ENCODE data around the gene COL6A1.
"Not testable (repeated sequence)": the region's sequence is repeated elsewhere in the genome, so short reads cannot be mapped to it uniquely, and the experiment has no call there.

Gene COL6A1

DNA sequence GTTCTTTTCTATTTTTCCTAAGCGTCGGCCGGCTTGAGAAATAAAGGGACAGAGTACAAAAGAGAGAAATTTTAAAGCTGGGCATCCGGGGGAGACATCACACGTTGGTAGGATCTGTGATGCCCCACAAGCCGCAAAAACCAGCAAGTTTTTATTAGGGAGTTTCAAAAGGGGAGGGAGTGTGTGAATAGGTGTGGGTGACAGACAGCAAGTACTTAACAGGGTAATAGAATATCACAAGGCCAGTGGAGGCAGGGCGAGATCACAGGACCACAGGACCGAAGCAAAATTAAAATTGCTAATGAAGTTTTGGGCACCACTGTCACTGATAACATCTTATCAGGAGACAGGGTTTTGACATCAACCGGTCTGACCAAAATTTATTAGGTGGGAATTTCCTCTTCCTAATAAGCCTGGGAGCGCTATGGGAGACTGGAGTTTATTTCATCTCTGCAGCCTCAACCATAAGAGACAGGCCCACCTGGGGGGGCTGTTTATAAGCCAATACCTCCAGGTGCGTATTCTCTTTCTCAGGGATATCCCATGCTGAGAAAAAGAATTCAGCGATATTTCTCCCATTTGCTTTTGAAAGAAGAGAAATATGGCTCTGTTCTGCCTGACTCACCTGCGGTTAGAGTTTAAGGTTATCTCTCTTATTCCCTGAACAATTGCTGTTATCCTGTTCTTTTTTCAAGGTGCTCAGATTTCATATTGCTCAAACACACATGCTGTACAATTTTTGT, 5.7 kb upstream of the COL6A1 start:
- DNase-seq; H3K36me3 ChIP-seq (ENCODE audit: control insufficient read depth, insufficient read depth, low read length); H3K9me3 ChIP-seq (ENCODE audit: control insufficient read depth, low read length); H3K27ac ChIP-seq (ENCODE audit: insufficient read depth, low read length, poor library complexity, severe bottlenecking); H3K4me3 ChIP-seq (ENCODE audit: insufficient read depth, low read depth, low read length, poor library complexity, severe bottlenecking): not testable (repeated sequence)
- Histone ChIP-seq H3K27me3 (replicated peaks; ENCODE audit: control insufficient read depth, insufficient read depth, low read length, poor library complexity, severe bottlenecking) (peaks cover 34% of the 10 kb centered on the region), H3K4me1 (ENCODE audit: control insufficient read depth, insufficient read depth, low read length, poor library complexity, severe bottlenecking) (peaks cover 37% of the 10 kb centered on the region)

- Histone ChIP-seq H3K27ac (ENCODE audit: insufficient read depth, low read length, poor library complexity, severe bottlenecking) (no peak overlapping the region), H3K9me3 (ENCODE audit: control insufficient read depth, low read length) (no peaks in the 10 kb centered on the region), H3K27me3 (replicated peaks; ENCODE audit: control insufficient read depth, insufficient read depth, low read length, poor library complexity, severe bottlenecking) (peaks cover 31% of the 10 kb centered on the region), H3K4me1 (ENCODE audit: control insufficient read depth, insufficient read depth, low read length, poor library complexity, severe bottlenecking) (peaks cover 40% of the 10 kb centered on the region), H3K4me3 (ENCODE audit: insufficient read depth, low read depth, low read length, poor library complexity, severe bottlenecking) (no peak overlapping the region), H3K36me3 (ENCODE audit: control insufficient read depth, insufficient read depth, low read length) (no peaks in the 10 kb centered on the region)
- no peak for DNase-seq
Observed at GRCh38 chr21:45976701-45977311, 4.8 kb upstream of the COL6A1 start.

GRCh38 chr21:45977396-45977795, 4.2 kb upstream of the COL6A1 start:
- H3K4me1 ChIP-seq (ENCODE audit: control insufficient read depth, insufficient read depth, low read length, poor library complexity, severe bottlenecking): peaks cover 43% of the 10 kb centered on the region
- no peak overlapping the region for H3K4me3 ChIP-seq (ENCODE audit: insufficient read depth, low read depth, low read length, poor library complexity, severe bottlenecking)
- H3K27ac ChIP-seq (ENCODE audit: insufficient read depth, low read length, poor library complexity, severe bottlenecking): no peak overlapping the region
- no peak for DNase-seq
- H3K36me3 ChIP-seq (ENCODE audit: control insufficient read depth, insufficient read depth, low read length): no peaks in the 10 kb centered on the region
- no peaks in the 10 kb centered on the region for H3K9me3 ChIP-seq (ENCODE audit: control insufficient read depth, low read length)
- H3K27me3 ChIP-seq (replicated peaks; ENCODE audit: control insufficient read depth, insufficient read depth, low read length, poor library complexity, severe bottlenecking): peaks cover 29% of the 10 kb centered on the region

DNA sequence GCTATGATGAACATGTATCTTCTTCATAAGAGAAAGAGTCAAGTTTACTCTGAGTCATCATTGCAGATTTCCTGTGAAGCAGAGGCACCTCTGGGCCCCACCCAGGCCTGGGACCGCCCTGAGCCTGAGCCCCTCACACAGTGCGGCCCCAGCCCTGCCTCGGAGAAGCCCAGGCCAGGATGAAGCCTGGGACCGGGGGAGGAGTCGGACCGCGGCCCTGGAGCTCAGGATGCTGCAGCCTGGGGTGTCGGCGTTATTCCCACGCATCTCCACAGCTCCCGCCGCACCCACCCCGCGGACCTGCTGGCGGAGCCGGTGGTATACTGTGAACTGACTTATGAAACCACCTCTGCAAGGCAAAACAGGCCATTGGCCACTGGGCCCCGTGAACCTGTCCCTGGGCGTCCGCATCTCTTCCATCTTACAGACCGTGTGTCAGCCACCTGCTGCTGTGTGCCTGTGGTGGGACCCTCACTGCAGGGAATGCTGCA, 2.4 kb upstream of the COL6A1 start:
- Histone ChIP-seq H3K4me1 (ENCODE audit: control insufficient read depth, insufficient read depth, low read length, poor library complexity, severe bottlenecking) (peaks cover 29% of the 10 kb centered on the region), H3K27me3 (replicated peaks; ENCODE audit: control insufficient read depth, insufficient read depth, low read length, poor library complexity, severe bottlenecking) (peaks cover 12% of the 10 kb centered on the region), H3K9me3 (ENCODE audit: control insufficient read depth, low read length) (no peaks in the 10 kb centered on the region), H3K36me3 (ENCODE audit: control insufficient read depth, insufficient read depth, low read length) (no peaks in the 10 kb centered on the region), H3K27ac (ENCODE audit: insufficient read depth, low read length, poor library complexity, severe bottlenecking) (no peak overlapping the region), H3K4me3 (ENCODE audit: insufficient read depth, low read depth, low read length, poor library complexity, severe bottlenecking) (no peak overlapping the region)
- no peak for DNase-seq

DNA sequence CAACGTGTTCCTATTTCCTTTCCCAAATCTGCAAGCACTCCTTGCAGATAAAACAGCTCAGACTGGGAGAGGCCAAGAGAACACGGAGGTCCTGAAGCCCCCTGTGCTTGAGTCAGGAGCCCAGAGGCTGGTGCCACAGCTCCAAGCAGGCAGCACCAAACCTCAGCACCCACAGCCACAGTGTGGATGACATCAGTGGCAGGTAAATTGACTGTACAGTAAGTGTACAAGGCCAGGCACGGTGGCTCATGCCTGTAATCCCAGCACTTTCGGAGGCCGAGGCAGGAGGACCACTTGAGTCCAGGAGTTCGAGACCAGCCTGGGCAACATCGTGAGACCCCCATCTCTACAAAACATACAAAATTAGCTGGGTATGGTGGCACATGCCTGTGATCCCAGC, 1.9 kb upstream of the COL6A1 start:
- peaks cover 8% of the 10 kb centered on the region for H3K27me3 ChIP-seq (replicated peaks; ENCODE audit: control insufficient read depth, insufficient read depth, low read length, poor library complexity, severe bottlenecking)

DNA sequence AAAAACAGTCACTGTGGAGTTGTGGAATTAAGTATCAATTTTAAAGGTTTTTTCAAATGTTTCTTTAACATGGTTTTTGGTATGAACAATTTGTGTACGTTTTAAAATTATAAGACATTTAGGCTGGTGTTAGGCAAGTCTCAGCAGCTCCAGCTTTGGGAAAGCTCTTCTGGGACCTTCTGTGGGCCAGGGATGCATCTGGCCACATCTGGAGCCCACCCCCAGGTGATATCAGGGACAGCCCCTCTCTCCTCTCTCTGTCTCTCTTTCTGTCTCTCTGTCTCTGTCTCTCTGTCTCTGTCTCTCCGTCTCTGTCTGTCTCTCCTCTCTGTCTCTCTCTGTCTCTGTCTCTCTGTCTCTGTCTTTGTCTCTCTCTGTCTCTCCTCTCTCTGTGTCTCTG, 1.3 kb upstream of the COL6A1 start:
- DNase-seq: no peak
- Histone ChIP-seq H3K9me3 (ENCODE audit: control insufficient read depth, low read length) (no peaks in the 10 kb centered on the region), H3K27me3 (replicated peaks; ENCODE audit: control insufficient read depth, insufficient read depth, low read length, poor library complexity, severe bottlenecking) (peaks cover 2% of the 10 kb centered on the region), H3K36me3 (ENCODE audit: control insufficient read depth, insufficient read depth, low read length) (no peaks in the 10 kb centered on the region), H3K27ac (ENCODE audit: insufficient read depth, low read length, poor library complexity, severe bottlenecking) (no peak overlapping the region), H3K4me1 (ENCODE audit: control insufficient read depth, insufficient read depth, low read length, poor library complexity, severe bottlenecking) (peaks cover 18% of the 10 kb centered on the region), H3K4me3 (ENCODE audit: insufficient read depth, low read depth, low read length, poor library complexity, severe bottlenecking) (no peak overlapping the region)

More for the DNA sequence above, 1.9 kb upstream of the COL6A1 start:
- no peak for DNase-seq
- Histone ChIP-seq H3K36me3 (ENCODE audit: control insufficient read depth, insufficient read depth, low read length) (no peaks in the 10 kb centered on the region), H3K4me1 (ENCODE audit: control insufficient read depth, insufficient read depth, low read length, poor library complexity, severe bottlenecking) (peaks cover 24% of the 10 kb centered on the region), H3K27ac (ENCODE audit: insufficient read depth, low read length, poor library complexity, severe bottlenecking) (no peak overlapping the region), H3K4me3 (ENCODE audit: insufficient read depth, low read depth, low read length, poor library complexity, severe bottlenecking) (no peak overlapping the region), H3K9me3 (ENCODE audit: control insufficient read depth, low read length) (no peaks in the 10 kb centered on the region)

- Histone ChIP-seq H3K4me3 (ENCODE audit: insufficient read depth, low read depth, low read length, poor library complexity, severe bottlenecking) (peak overlapping the region; percentile 44), H3K27me3 (replicated peaks; ENCODE audit: control insufficient read depth, insufficient read depth, low read length, poor library complexity, severe bottlenecking) (no peaks in the 10 kb centered on the region), H3K4me1 (ENCODE audit: control insufficient read depth, insufficient read depth, low read length, poor library complexity, severe bottlenecking) (peaks cover 18% of the 10 kb centered on the region), H3K36me3 (ENCODE audit: control insufficient read depth, insufficient read depth, low read length) (no peaks in the 10 kb centered on the region), H3K9me3 (ENCODE audit: control insufficient read depth, low read length) (no peaks in the 10 kb centered on the region), H3K27ac (ENCODE audit: insufficient read depth, low read length, poor library complexity, severe bottlenecking) (no peak overlapping the region)
- no peak for DNase-seq
Observed at GRCh38 chr21:45980697-45981096, 873 bp upstream of the COL6A1 start.

GRCh38 chr21:45982092-45982757, 655 bp downstream of the COL6A1 start:
- Histone ChIP-seq H3K4me3 (ENCODE audit: insufficient read depth, low read depth, low read length, poor library complexity, severe bottlenecking) (peak overlapping the region; percentile 54), H3K27ac (ENCODE audit: insufficient read depth, low read length, poor library complexity, severe bottlenecking) (no peak overlapping the region), H3K4me1 (ENCODE audit: control insufficient read depth, insufficient read depth, low read length, poor library complexity, severe bottlenecking) (peaks cover 18% of the 10 kb centered on the region), H3K9me3 (ENCODE audit: control insufficient read depth, low read length) (no peaks in the 10 kb centered on the region), H3K36me3 (ENCODE audit: control insufficient read depth, insufficient read depth, low read length) (no peaks in the 10 kb centered on the region), H3K27me3 (replicated peaks; ENCODE audit: control insufficient read depth, insufficient read depth, low read length, poor library complexity, severe bottlenecking) (no peaks in the 10 kb centered on the region)
- DNase-seq: no peak

DNA sequence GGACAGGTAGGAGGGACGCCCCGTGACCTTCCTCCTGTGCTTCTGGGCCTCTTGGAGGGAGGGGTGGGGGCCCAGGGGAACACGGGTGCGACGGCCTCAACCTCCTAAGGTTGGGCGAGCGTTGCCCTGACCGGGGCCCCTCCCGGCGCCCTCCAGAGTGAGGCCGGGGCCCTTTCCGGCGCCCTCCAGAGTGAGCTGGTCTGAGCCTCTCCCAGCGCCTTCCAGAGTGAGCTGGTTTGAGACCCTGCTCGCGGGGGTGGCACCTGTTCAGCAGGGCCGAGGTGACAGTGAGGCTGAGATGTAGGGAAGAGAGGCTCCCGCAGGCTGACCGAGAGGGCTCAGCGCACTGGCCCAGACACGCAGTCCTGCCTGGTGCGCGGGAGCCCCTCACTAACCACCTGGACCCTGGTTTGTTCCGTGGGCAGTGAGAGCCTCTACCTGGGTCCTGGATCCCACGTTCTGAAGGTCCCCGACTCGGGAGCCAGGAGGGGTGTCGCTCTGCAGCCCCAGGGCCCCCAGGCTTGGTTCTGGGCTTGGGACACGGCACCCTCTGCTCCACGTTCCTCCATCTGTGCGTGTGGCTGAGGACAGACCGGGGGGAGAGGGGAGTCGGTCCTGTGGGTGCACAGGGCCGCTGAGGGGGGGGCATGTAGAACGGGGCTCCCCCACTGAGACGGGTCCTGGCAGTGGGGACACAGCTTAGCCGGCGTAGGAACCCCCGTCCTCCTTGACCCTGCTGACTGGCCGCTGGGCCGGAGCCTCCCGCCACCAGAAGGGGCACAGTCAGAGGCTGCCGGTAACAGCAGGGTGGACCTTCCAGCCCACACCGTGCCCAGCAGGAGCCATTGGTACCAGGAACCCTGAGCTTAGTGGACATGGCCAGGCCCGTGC, 1.4 kb downstream of the COL6A1 start:
- Histone ChIP-seq H3K4me1 (ENCODE audit: control insufficient read depth, insufficient read depth, low read length, poor library complexity, severe bottlenecking) (peaks cover 18% of the 10 kb centered on the region), H3K9me3 (ENCODE audit: control insufficient read depth, low read length) (no peaks in the 10 kb centered on the region), H3K36me3 (ENCODE audit: control insufficient read depth, insufficient read depth, low read length) (no peaks in the 10 kb centered on the region), H3K27ac (ENCODE audit: insufficient read depth, low read length, poor library complexity, severe bottlenecking) (no peak overlapping the region), H3K4me3 (ENCODE audit: insufficient read depth, low read depth, low read length, poor library complexity, severe bottlenecking) (no peak overlapping the region), H3K27me3 (replicated peaks; ENCODE audit: control insufficient read depth, insufficient read depth, low read length, poor library complexity, severe bottlenecking) (no peaks in the 10 kb centered on the region)
- DNase-seq: no peak
